CD4-positive, alpha-beta T cell treated with Interleukin-15 for 1 hour (primary cell): ENCODE data around the gene ATPAF1.

Experiments
- DNase-seq: peaks from one replicate; pipeline ENCODE4 v3.0.0-alpha.2; 2020

The ATPAF1 gene

DNA sequence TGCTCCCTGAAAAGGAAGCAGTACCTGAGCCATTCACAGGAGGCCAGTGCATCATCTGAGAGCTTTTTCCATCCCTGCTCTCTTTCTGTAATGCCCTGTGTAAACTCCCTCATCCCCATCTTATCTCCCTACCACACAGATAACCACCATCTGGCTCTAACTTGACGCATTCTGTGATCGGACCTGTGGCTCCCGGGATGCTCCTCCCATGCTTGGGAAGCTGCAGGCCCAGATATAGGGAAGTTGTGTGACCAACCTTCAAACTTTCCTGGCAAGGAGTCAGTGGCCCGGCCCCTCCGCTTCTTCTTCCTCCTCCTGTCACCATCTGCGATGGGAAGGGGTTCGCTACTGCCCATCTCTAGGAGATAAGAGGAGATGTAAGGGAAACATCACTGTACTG is 85.2 kb downstream of the ATPAF1 start:
- no peak for DNase-seq
